GM18505 (cell line): ENCODE measurements around the gene DENND1A.

Experiments used
- ATAC-seq: cut with Tn5 transposase; IDR thresholded peaks from one replicate; pipeline ENCODE4 v1.9.1; 2021; ENCODE audit not compliant: unreplicated experiment
- POLR2A ChIP-seq: IDR thresholded peaks from 4 replicates; pipeline ENCODE4 v1.6.1; 2011; ENCODE audit warnings: borderline replicate concordance; ENCODE audit not compliant: insufficient read depth, insufficient read length; ENCODE audit errors: extremely low read depth

Gene DENND1A

DNA sequence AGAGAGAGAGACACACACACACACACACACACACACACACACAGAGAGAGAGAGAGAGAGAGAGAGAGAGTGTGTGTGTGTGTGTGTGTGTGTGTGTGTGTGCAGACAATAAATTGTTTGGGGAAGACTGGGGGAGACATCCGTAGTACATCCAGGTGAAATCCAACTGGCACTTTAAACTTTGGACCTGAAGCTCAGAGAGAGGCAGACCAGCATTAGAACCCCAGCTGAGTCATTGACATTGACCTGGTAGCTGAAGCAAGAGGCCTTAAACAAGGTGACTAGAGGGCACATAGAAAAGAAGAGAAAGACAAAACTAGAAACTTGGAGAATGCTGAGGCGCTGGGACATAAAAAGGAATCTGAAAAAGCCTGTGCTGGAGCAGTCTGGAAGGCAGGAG lies 322.4 kb downstream of the DENND1A start:
- no peak for ATAC-seq
- no peak for TF ChIP-seq POLR2A

DNA sequence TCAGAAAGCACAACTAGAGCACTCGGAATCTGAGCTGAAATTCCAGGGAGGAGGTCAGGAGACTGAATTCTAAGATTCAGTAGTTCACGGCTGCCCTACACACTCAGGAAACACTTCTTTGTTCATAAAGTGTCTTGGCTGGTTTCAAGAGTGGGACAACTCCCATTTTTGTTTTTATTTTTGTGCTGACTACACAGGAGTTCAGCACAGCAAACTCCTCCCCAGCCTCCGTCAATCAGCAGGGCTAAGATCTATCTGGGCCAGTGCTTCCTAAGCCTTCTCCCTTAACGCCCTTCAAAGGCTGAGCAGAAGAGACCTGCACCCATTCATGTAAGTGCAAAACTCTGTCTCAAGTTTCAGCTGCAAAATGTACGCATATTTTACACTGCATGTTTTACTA lies 323.8 kb downstream of the DENND1A start:
- no peak for ATAC-seq
- TF ChIP-seq POLR2A, result no peak

DNA sequence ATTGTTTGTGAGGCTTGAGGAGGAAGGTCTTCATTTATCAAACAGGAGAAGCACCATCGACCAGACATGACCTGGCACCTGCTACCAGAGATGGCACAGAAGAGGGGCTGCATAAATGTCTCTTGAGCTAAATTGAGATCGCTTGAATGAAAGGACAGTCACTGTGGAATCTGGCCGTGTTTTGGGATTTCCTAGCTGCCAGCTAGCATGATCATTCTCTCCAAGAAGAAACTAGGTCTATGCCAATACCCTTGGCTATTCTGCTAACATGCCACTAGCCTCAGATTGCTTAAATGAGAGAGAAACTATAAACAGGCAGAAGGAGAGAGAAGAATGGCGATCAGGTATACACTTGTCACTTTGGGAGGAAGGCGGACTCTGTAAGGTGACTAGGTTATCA lies 324.6 kb downstream of the DENND1A start:
- ATAC-seq, result no peak
- no peak for TF ChIP-seq POLR2A

DNA sequence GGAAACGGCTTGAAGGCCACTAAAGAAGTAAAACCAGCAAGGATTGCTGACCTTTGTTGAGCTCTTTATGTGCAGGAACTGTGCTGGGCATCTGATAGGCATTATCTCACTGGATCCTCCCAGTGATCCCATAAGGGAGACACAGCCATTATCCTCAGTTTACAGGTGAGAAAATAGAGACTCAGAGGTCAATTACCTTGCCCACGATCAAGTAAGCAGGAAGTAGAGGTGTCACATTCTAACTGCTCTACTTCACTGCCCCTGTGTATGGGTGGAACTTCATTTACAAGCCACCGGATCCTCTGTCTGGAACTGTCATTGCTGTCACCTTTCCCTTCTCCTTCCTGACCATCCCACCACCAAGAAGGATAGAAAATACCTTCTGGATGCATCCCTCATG lies 325.1 kb downstream of the DENND1A start:
- TF ChIP-seq POLR2A, result no peak

DNA sequence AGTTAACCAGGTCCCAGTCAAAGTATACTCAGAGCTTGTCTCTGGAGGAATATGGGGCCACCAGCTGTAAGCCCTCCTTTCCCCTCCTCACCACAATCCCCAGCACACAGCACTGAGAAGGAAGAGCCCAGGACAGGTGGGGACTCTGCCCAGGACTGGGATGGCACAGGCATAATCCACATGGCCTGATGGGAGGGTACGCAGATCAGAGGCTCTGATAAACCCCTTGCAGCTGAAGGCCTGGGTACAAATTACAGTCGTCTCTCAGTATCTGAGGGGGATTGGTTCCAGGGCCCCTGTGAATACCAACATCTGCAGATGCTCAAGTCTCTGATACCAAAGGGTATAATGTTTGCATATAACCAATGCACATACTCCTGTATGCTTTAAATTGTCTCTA lies 328.1 kb downstream of the DENND1A start:
- no peak for ATAC-seq
- TF ChIP-seq POLR2A, result no peak

More for the DNA sequence above, 325.1 kb downstream of the DENND1A start:
- ATAC-seq, result no peak

DNA sequence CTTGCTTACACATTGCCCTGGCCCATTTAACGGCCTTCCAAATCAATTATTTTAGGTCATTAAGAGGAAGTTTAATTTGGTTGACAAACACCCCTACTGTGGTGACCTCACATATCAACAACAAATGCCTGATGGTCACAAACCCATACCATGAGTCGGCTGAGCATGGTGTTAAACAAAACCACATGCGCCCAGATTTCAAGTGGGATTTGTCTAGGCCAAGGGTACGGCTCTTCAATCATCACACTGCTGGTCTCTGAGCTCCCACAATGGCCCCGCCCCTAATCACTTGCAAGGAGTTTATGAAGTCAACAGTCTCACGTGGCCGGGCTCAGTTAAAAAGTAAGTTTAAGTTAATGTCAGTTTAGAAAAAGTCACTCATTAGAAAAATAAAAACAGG lies 330.1 kb downstream of the DENND1A start:
- no peak for TF ChIP-seq POLR2A
- no peak for ATAC-seq

DNA sequence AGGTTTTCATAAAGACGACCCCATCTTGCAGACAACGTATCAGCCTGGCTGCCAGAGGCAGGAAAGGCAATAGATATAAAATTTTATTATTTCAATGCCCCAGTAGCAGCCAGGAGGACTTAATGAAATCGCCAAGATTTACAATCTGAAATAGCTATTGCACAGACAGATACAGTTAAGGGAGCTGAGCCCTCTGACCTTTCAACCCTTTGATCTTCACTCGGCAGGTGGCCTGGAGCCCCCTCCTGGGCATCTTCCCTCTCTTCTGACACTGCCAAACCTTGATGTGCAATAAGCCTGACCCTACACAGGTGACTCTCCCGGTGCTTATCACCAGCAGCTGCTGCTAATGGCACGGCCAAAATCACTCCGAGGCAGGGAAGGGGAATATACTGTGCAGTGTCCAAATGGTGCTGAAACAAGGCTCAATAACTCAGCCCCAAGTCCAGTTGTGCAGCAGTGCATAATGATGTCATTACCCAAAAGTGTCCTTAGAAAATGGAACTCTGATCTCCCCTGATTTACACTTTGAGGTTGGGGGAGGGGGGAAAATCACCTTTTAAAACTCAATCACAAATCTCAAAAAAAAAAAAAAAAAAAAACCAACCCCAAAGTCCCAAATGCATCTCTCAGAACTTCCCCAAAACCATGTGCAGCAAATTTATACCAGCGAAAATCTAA lies 331.9 kb downstream of the DENND1A start:
- TF ChIP-seq POLR2A, result no peak
- no peak for ATAC-seq

DNA sequence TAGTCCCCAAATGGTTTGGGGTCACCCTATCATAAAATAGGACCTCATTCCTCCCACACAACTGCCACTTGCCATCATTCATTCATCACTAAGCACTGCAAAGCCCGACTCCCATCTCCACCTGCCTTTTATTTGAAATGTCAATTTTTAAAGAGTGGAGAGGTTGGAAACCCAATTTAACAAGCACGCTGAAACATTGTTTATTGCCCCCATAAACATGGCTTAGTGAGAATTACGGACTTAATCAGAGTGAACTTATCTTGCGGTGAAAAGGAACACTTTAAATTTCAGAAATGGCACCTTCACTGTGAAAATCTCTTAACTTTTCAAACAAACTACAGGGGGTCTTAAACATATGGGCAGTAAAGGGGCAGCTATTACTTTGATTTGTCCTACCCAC lies 332.9 kb downstream of the DENND1A start:
- no peak for ATAC-seq
- no peak for TF ChIP-seq POLR2A

DNA sequence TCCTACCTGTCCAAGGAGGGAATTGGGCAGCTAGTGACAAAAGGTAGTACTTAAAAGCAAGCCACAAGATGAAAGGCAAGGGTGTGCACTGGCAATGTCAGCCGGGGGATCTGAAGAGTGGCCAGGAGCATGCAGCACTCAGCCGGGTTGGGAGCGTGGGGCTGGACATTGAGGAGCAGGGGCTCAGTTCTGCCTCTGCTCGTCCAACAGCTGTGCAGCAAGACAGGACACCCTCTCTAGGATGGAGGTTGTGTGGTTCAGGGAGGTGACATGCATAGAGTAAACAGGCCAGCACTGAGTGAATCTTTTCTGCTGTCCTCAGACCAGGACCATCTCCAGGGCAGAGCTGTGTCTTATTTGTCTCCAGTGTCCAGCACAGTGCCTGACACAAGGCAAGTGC lies 338.6 kb downstream of the DENND1A start:
- no peak for ATAC-seq

DNA sequence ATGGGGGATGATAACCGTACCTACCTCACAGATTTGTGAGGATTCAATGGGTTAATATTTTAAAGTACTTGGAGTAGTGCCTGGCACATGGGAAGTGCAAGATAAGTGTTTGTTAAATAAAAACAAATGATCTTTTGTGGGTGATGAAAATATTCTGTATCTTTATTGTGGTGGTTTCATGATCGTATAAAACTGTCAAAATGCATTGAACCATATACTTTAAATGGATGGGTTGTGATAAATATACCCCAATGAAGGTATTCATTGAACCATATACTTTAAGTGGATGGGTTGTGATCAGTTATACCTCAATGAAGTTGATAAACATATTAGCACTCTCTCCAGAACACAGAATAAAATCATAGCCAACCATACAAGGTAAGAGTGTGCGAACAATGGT lies 339.4 kb downstream of the DENND1A start:
- ATAC-seq, result no peak
- no peak for TF ChIP-seq POLR2A

More for the DNA sequence above, 338.6 kb downstream of the DENND1A start:
- TF ChIP-seq POLR2A, result no peak

DNA sequence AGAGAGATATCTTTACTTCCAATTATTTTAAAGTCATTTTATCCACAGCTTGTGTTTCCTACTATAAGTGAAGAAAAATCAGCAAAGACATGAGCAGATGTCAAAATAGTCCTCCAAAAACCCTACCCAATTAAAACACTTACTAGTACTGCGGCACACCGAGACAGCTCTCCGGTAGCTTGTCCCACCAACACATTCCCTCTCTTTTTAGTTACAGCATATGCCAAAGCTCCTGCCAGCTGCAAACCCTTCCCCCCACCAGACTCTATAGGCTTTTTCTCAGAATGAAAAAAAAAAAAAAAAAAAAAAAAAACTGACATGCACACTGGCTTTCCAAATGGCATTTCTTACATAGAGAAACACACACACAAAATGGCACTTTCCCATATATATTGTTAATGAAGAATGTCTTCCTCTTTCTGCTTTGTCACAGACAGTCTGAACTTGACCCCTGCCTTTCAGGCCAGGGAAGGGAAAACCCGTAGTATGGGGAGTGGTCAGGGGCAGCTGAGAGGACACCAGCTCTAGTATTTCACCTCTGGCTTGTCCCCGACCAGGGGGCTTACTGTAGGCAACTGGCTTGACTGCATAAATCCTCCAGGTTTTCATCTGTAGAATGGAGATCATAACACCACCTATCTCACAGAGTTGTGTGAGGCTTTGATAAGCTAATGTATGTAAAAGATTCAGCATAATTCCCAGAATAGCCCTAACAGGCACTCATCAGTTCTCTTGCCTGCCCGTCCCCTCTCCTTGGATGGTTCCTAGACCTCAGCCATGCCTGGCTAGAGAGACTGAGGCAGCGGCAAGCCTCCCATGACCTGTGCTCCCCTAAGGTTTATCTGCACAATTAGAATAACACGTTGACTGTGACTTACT lies 340.3 kb downstream of the DENND1A start:
- no peak for ATAC-seq
- TF ChIP-seq POLR2A, result no peak

DNA sequence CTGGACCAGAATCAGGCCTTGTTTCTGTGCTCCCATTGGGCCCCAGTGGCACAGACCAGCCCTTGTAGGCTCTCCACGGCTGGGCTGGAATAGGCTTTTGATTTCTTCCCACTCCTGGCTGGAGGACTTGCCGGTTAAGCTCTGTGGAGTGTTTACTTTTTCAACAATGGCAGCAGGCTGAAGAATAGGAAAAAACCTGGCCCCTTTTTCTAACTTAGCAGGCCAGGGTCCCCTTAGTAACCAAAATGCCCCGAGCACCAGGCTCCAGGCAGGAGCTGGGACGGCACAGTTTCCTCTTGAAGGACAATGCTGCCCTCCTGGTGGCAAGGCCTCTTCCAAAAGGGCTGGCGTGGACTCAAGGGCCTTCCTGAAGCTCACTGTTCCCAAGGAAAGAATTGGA lies 343.7 kb downstream of the DENND1A start:
- TF ChIP-seq POLR2A, result no peak
- no peak for ATAC-seq

DNA sequence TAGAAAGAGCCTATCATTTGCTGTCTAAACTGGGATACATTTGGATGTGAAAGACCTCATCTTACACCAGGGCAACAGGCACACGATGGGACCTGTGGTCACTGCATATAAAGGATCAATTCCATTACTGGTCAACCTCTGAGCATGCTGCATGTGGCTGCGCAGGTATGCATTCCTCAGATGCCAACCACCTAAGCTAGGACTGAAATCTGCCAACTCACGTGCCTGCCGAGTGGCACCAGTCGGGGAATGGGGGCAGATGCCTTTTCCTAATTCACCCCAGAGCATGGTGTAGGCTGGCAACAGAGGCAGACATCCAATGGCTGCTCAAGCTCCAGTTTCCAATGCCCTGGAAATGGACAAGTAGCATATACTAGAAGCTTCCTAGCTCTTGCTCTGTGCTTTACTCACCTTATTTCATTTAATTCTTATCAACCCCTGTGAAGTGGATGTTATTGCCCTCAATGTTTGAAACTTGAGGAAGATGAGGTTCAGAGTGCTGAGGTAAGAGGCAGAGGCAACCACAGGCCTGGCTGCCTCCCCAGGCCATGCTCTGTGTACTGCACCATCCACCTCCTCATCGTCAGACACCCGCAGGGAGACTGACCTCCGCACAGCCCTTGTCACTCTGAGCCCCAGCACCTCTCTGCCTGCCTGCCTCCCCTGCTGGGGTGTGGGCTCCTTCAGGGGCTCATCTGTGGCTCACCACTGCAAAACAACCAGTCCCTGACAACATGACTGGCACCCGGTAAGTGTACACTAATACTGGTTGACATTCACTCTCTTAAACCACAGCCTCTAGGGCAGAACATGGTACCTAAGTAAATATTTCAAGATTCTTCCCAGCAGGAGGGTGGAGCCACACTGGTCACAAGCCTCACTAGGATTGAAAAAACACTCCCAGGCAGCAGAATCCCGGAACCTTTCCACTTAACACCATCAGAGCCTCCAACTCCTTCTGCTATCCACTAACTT lies 345.4 kb downstream of the DENND1A start:
- no peak for TF ChIP-seq POLR2A
- ATAC-seq, result no peak
